GM18951 (cell line): ENCODE results near the gene FUZ.
"Not testable (repeated sequence)": the region's sequence is repeated elsewhere in the genome, so short reads cannot be mapped to it uniquely, and the experiment has no call there.

Source experiments
- POLR2A ChIP-seq: IDR thresholded peaks from 4 replicates; pipeline ENCODE4 v1.6.1; 2011; ENCODE audit warnings: mild to moderate bottlenecking; ENCODE audit not compliant: insufficient read length, insufficient read depth; ENCODE audit errors: extremely low read depth
- in situ Hi-C: fragments of 300-500 bp; cut with MboI; formaldehyde crosslinking; loops from one replicate; pipeline ENCODE4 v1.12.0; 2022; ENCODE audit warnings: low sequenced_read_pairs, mixed read lengths, inconsistent platforms; ENCODE audit not compliant: unreplicated experiment

FUZ gene

DNA sequence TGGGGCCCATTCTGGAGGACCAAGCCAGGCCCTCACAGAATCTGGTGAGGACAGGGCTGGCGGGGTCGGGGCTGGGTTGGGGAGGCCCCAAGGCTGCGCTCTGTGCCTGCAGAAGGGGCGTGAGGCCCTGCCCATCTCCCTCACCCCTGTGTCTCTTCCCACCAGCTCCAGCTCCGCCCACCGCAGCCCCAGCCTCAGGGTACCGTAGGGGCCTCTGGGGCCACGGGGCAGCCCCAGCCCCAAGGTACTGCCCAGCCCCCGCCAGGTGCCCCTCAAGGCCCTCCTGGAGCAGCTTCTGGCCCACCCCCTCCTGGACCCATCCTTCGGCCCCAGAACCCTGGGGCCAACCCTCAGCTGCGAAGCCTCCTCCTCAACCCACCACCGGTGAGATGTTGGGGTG lies 22.5 kb upstream of the FUZ start:
- no peak for TF ChIP-seq POLR2A
- in situ Hi-C loops = no loop called here

DNA sequence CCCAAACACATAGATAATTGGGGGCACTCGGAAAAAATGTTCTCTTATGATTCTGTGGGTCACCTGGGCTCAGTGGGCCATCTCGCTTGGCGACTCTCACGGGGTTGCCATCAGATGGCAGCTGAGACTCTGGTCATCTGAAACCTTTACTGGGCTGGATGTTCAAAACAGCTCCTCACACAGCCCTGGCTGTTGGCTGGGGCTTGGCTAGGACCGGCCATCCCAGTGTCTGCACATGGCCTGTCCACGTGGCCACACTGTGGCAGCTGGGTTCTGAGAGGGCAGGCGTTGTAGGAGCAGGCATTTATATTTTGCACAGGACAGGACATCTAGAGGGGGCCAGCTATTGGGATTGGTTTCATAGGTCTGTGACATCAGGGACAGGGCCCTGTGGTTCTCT lies 20.5 kb upstream of the FUZ start:
- TF ChIP-seq POLR2A = no peak

DNA sequence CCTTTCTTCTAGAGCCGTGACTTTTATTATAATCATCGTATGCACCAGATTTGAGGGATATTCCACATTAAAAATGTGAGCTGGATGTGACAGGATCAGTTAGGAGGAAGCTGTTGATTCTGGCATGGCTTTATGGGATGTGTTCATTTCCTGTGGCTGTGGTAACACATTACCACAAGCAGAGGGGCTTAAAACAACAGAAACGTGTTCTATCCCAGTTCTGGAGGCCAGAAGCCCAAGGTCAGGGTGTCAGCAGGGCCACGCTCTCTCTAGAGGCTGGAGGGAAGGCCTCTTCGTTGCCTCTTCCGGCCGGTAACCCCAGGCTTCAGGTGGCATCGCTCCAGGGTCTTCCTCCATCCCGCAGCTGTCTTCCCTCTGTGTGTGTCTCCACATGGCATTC lies 19.5 kb upstream of the FUZ start:
- in situ Hi-C loops = no loop called here
- no peak for TF ChIP-seq POLR2A

More for the DNA sequence above, 20.5 kb upstream of the FUZ start:
- in situ Hi-C loops = no loop called here

DNA sequence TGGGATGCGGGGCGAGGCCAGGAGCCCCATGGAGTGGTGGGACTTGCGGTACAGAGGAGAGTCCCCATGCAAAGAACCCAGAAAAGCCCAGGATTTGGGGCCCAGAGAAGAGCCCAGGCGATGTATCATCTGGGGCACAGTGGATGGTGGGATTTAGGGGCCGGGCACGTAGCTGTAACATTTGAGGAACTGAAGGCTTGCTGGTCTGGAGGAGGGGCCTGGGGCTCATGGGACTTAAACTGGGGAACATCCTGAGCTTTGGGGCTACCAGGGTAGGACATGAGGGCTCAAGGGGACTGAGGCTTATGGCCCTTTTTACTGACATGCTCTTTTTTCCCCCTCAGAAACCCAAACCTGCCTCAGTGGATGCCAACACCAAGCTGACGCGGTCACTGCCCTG lies 18.5 kb upstream of the FUZ start:
- in situ Hi-C loops = no loop called here
- TF ChIP-seq POLR2A = no peak

DNA sequence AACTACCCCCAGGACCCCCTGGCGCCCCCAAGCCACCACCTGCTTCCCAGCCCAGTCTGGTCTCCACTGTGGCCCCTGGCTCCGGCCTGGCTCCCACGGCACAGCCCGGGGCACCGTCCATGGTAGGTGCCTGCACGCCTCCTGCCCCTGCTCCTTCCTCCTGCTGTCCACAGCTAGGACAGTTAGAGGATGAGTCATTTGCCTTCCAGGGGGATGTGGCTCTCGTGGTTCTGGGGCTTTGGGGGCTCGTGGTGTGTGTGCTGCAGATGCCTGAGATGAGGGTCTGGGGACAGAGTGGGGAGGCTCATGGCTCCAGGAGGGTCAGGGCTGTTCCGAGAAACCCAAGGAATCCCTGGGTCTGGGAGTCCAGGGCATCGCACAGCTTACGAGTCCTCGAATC lies 17.7 kb upstream of the FUZ start:
- in situ Hi-C loops = no loop called here
- TF ChIP-seq POLR2A = no peak

DNA sequence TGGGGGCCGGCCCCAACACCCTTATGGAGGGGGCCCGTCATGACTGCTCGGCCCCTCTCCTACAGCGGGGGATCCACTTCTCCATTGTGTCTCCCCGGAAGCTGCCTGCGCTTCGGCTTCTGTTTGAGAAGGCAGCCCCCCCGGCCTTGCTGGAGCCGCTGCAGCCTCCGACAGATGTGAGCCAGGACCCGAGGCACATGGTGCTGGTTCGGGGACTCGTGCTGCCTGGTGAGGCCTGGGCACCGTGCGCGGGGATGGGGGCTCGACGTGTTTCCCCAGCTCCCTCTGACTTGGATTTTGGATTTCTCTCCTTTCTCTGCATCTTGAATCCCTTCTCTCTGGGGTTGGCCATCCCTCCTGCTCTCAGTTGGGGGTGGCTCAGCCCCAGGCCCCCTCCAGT lies 16.6 kb upstream of the FUZ start:
- TF ChIP-seq POLR2A = no peak
- in situ Hi-C loops = no loop called here

DNA sequence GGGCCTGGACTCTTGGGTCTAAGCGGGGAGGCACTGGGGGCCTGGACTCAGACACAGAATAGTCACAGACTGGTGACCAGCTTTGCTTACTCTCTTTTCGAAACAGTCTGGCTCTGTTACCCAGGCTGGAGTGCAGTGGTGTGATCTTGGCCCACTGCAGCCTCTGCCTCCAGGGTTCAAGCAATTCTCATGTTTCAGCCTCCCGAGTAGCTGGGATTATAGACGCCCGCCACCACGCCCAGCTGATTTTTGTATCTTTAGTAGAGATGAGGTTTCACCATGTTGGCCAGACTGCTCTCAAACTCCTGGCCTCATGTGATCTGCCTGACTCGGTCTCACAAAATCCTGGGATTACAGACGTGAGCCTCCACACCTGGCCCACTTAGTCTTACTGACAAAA lies 16.1 kb upstream of the FUZ start:
- TF ChIP-seq POLR2A = no peak
- in situ Hi-C loops = no loop called here

DNA sequence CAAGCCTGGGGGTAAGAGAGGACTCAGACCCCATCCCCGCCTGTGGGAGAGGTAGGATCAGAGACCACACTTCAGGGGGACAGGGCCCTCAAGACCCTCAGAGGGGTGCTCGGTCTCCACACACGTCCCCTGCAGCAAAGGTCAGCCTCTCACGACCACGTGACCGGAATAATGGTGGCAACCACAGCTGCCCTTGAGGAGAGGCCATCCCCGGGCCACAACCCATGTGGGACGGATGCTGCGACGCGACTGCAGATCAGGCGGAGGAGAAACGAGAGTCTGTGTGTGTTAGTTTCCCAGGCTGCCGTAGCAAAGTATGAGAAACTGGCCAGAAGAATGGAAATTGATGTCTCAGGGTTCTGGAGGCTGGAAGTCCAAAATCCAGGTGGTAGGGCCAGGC lies 13.9 kb upstream of the FUZ start:
- no peak for TF ChIP-seq POLR2A
- in situ Hi-C loops = no loop called here

DNA sequence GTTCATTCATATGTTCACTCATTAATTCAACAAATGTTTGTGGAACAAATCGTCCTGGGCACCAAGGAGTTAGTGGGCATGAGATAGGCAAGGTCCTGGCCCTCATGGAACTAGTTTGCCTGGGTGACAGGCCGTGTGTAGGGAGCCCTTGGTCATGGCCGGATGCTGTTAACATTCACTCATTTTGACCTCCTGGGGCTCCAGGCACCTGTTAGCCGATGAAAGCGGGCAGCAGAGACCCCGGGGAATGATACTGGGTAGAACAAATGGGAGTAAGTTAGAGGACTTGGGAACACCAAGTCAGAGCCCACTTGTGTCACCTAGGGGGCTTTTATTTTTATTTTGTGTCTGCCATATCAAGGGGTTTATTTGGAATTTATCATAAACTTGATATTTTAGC lies 11.6 kb upstream of the FUZ start:
- TF ChIP-seq POLR2A = no peak
- in situ Hi-C loops = no loop called here

DNA sequence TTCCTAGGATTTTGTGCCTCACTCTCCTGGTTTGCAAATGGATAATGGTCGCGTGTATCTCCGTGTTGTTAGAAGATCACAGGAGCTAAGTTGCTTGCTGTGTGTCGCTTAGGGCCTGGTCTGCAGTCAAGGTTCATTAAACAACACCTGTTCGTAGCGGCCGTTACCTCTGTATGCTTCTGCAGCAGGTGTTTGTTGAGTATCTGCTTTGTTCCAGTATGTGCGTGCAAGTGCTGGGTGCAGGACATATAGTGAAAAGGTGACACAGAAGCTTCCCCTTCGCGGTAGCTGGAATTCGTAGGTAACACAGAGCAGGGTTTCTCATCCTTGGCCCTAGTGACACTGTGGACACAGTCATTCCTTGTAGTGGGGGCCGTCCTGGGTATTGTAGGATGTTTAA lies 10.4 kb upstream of the FUZ start:
- in situ Hi-C loops = no loop called here
- no peak for TF ChIP-seq POLR2A

DNA sequence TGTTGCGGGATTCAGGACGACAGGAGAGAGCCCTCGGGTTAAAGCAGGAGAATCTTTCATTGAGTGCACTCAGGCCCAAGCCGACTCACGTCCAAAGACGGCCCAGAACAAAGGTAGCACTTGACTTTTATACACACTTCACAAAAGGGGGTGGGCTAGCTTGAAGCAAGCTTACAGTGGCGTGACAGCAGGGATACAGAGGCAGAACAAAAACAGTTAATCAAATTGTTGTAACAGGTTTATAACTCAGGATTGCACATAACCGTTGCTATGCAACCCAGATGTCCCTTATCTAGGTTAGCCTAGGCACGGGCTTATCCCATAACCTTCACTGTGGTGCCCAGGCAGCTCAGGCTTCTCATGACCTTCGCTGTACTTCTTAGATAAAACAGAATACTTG lies 7.0 kb upstream of the FUZ start:
- in situ Hi-C loops = no loop called here
- no peak for TF ChIP-seq POLR2A

DNA sequence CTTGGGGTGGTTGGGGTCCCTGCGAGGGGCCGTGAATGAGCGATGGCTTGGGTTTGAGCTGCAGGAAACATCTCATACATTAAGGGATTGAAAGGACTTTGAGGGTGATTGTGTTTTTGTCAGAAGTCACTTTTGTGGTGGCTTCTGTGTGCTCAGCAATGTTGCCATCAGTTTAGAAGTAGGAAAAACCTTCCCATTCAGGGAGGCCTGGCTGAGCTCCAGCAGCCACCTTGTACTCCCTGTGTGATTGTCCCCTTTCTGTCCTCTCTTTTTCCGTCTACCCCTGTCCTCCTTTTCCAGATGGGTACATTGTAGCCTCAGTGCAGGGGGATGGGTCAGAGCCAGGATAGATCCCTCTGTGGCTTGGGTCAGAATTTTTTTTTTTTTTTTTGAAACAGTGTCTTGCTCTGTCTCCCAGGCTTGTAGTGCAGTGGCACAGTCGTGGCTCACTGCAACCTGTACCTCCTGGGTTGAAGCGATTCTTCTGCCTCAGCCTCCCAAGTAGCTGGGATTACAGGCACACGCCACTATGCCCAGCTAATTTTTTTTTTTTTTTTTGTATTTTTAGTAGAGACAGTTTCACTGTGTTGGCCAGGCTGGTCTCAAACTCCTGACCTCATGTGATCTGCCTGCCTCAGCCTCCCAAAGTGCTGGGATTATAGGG lies 6.5 kb upstream of the FUZ start:
- in situ Hi-C loops = not testable (repeated sequence)

DNA sequence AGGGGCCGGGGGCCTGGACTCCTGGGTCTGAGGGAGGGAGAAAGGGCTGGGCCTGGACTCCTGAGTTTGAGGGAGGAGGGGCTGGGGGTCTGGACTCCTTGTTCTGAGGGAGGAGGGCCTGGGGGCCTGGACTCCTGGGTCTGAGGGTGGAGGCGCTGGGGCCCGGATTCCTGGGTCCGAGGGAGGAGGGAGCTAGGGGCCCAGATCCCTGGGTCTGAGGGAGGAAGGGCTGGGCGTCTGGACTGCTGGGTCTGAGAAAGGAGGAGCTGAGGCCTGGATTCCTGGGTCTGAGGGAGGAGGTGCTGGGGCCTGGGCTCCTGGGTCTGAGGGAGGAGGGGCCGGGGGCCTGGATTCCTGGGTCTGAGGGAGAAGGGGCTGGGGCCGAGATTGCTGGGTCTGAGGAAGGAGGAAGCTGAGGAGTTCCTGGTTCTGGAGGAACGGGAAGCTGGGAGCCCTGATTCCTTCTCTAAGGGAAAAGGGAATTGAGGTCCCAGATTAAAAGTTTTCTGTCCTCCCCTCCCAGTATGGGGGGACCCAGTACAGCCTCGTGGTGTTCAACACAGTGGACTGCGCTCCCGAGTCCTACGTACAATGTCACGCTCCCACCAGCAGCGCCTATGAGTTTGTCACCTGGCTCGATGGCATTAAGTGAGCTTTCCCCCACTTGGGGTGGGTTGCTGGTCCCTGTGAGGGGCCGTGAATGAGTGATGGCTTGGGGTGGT lies 5.7 kb upstream of the FUZ start:
- no peak for TF ChIP-seq POLR2A
- in situ Hi-C loops = no loop called here

DNA sequence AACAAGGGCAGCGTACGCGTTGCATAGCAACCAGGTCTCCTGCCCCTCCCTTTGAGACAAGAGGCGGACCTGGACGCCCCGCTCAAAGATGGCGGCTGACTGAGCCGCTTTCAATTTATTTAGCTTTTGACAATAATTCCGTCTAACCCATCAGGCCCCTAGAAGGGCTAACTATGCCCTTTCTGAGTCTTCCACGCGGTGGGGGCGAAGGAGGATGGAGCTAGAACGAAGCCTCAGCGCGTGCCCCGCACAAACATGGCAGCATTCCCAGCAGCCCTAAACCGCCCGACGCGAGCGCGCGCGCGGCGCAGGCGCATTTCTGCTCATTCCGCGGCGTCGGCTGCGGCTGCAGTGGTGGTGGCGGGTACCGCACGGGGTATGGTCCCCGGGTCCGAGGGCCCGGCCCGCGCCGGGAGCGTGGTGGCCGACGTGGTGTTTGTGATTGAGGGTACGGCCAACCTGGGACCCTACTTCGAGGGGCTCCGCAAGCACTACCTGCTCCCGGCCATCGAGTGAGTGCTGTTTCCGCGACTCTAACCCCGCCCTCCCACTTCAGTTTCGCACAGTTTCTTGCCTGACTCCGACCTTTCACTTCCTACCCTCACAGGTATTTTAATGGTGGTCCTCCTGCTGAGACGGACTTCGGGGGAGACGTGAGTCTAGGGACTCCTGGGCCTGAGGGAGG lies 5.0 kb upstream of the FUZ start, which contains the start of gene MED25:
Gene MED25 (plus strand): TSS at position 326 of the 685 bp plus-strand sequence. CDS start 53 bp downstream, at position 379.
- in situ Hi-C loops = no loop called here
- peak; percentile 83 for TF ChIP-seq POLR2A
